ENCODE measurements around the gene ECI1. TPM values are rescaled to one million over a fixed set of nuclear protein-coding genes. Genes with fewer than 3 reads are reported as not detected.

ECI1 gene
- total RNA-seq, 1 experiment from 2014 or later = 71.7 TPM

DNA sequence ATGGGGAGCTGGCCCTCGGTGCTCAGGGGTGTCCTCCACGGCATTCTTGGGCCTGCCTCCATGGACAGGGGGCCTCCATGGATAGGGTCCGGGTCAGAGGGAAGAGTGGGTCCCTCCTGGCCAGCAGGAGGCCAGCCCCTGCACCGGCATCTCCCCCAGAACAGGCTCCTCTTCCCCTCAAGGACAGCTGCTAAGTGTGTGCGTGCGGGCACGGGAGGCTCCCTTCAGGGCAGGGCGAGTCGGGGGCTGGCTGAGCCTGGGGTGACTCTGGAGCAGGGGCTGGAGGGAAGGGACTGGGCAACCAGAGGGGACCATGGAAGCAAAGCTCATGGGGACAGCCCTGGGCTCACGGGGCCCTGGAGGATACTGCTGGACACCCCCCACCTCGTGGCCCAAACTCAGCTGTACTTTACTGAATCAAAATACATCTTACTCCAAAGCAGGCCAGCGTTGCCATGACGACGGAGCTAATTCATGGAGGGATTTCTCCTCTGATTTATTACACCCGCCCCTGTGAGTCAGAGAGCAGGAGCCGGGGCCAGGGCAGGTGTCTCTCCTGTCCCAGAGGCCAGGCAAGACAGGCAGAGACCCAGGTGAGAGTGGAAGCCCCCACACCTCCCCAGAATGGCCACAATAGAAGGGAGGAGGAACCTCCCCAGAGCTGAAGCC, 57.1 kb downstream of the ECI1 start:
- no peaks in the 10 kb centered on the region for H3K36me3 ChIP-seq (ENCODE audit: low read depth, low read length)
- no peaks in the 10 kb centered on the region for H3K79me2 ChIP-seq (ENCODE audit: low read length)
- peak; percentile 11; the same call in 1 of the 2 replicates for ATAC-seq
- H3K4me3 ChIP-seq (ENCODE audit: low read length) = no peak overlapping the region
- H3K9me3 ChIP-seq (ENCODE audit: low read length) = no peaks in the 10 kb centered on the region
- POLR2A ChIA-PET (ENCODE audit: unreplicated experiment) = interaction anchor here (0.5 kb wide), 1 partner anchor 57 kb away, joined by 8 read pairs; the partner anchor contains the start of gene ECI1
- H3K4me2 ChIP-seq (ENCODE audit: low read length) = no peak overlapping the region; the same call in 1 of the 2 replicates
- peaks cover 12% of the 10 kb centered on the region; the same call in 1 of the 2 replicates for H3K4me1 ChIP-seq (ENCODE audit: insufficient read depth, low read length)
- H3K9ac ChIP-seq (ENCODE audit: low read length) = no peak overlapping the region
- CTCF ChIA-PET = interaction anchor here (0.5 to 1.4 kb wide), 5 partner anchors 32 to 72 kb away, joined by 3 to 18 read pairs (median 3); partner anchors contain the start of gene ECI1
- intact Hi-C loops (cut with micrococcal nuclease) = no loop called here
- TF ChIP-seq EZH2phosphoT487 (IDR thresholded peaks at IDR 0.05; ENCODE audit: borderline replicate concordance, low read length) (no peak), EZH2 (IDR thresholded peaks at IDR 0.05; ENCODE audit: low read length, unreplicated experiment) (no peak), CTCF (conservative IDR thresholded peaks at IDR 0.05; ENCODE audit: low read depth, low read length) (no peak)
- no peaks in the 10 kb centered on the region for H3K27me3 ChIP-seq (ENCODE audit: low read length)
- H3K9me2 ChIP-seq (replicated peaks; ENCODE audit: low read length) = no peaks in the 10 kb centered on the region
- peak; percentile 56 for DNase-seq
- no TSS peak for BruUV-seq (replicated peaks)
- no peaks in the 10 kb centered on the region for H4K20me1 ChIP-seq (ENCODE audit: low read length)
- no peaks in the 10 kb centered on the region for H3F3A ChIP-seq (ENCODE audit: low read length, unreplicated experiment)
- no peak overlapping the region for H2AFZ ChIP-seq (ENCODE audit: low read length)
- no peak overlapping the region for H3K27ac ChIP-seq (ENCODE audit: low read length)

DNA sequence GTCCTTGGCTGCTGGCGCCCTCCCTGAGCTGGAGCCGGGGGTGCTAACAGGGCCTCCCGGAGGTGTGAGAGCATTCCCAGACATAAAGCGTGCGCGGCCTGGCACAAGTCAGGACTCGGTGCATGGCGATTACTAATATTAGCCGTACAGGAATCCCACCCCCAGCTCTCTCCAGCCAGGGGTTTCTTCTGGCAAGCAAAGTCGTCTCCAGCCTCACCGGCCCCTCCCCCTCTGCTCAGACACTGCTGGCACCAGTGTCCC, 60.0 kb downstream of the ECI1 start:
- ATAC-seq (no peak), DNase-seq (no peak)
- H3K4me3 ChIP-seq (ENCODE audit: low read length) = no peak overlapping the region
- no peak overlapping the region for H3K27ac ChIP-seq (ENCODE audit: low read length)
- ChIA-PET POLR2A (ENCODE audit: unreplicated experiment) (no interaction called here), CTCF (no interaction called here)
- no peak overlapping the region for H3K4me2 ChIP-seq (ENCODE audit: low read length)
- H3K4me1 ChIP-seq (ENCODE audit: insufficient read depth, low read length) = peaks cover 12% of the 10 kb centered on the region; the same call in 1 of the 2 replicates
- H4K20me1 ChIP-seq (ENCODE audit: low read length) = no peaks in the 10 kb centered on the region
- no TSS peak for BruUV-seq (replicated peaks)
- no peaks in the 10 kb centered on the region for H3K27me3 ChIP-seq (ENCODE audit: low read length)
- no peaks in the 10 kb centered on the region for H3K9me3 ChIP-seq (ENCODE audit: low read length)
- TF ChIP-seq EZH2 (IDR thresholded peaks at IDR 0.05; ENCODE audit: low read length, unreplicated experiment) (no peak), CTCF (conservative IDR thresholded peaks at IDR 0.05; ENCODE audit: low read depth, low read length) (no peak)
- H3K9me2 ChIP-seq (replicated peaks; ENCODE audit: low read length) = no peaks in the 10 kb centered on the region
- no peaks in the 10 kb centered on the region for H3K36me3 ChIP-seq (ENCODE audit: low read depth, low read length)
- no peak overlapping the region for H2AFZ ChIP-seq (ENCODE audit: low read length)
- intact Hi-C loops (cut with micrococcal nuclease) = no loop called here
- H3F3A ChIP-seq (ENCODE audit: low read length, unreplicated experiment) = no peaks in the 10 kb centered on the region
- H3K79me2 ChIP-seq (ENCODE audit: low read length) = no peaks in the 10 kb centered on the region
- H3K9ac ChIP-seq (ENCODE audit: low read length) = no peak overlapping the region

DNA sequence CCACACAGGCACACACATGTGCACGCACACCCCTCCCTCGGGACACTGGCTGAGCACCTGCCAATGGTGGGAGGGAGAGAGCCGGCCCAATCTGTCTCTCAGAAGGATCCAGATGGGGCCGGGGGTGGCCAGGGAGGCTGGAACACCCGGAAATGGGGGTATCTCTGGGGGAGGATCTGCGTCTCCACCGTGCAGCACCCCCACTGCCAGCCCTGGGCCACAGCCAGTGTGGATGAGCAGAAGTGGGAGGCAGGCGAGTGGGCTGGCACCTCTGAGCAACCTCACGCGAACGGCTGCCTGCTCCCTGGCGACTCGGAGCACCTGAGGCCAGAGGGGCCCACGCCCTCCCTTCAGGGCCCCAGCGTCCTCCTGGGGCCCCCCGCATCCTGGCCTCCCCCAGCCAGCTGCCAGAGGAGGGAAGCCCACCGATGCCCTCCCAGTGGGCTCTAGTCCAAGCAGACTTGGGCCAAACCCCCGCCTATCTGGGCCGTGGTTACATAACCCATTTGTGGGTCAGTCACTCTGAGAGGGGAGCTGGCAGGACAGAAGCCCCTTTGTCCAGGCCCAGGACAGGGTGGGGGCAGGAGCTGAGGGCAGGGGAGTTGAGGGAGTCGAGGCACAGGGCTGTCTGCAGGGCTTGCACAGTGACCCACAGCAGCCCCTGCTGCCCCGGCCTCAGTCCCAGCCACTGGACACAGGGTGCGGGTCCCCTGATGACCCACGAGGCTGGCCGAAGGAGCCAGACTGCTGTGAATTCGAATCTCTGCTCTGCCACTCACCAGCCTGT, 60.5 kb downstream of the ECI1 start:
- Histone ChIP-seq H3K79me2 (ENCODE audit: low read length) (no peaks in the 10 kb centered on the region), H3K9me3 (ENCODE audit: low read length) (no peaks in the 10 kb centered on the region), H3K27ac (ENCODE audit: low read length) (no peak overlapping the region), H3F3A (ENCODE audit: low read length, unreplicated experiment) (no peaks in the 10 kb centered on the region), H3K9me2 (replicated peaks; ENCODE audit: low read length) (no peaks in the 10 kb centered on the region), H3K4me2 (ENCODE audit: low read length) (no peak overlapping the region), H4K20me1 (ENCODE audit: low read length) (no peaks in the 10 kb centered on the region), H3K9ac (ENCODE audit: low read length) (no peak overlapping the region), H3K4me3 (ENCODE audit: low read length) (no peak overlapping the region), H2AFZ (ENCODE audit: low read length) (no peak overlapping the region), H3K36me3 (ENCODE audit: low read depth, low read length) (no peaks in the 10 kb centered on the region), H3K27me3 (ENCODE audit: low read length) (no peaks in the 10 kb centered on the region), H3K4me1 (ENCODE audit: insufficient read depth, low read length) (peaks cover 12% of the 10 kb centered on the region; the same call in 1 of the 2 replicates)
- TF ChIP-seq EZH2phosphoT487 (IDR thresholded peaks at IDR 0.05; ENCODE audit: borderline replicate concordance, low read length) (no peak), CTCF (conservative IDR thresholded peaks at IDR 0.05; ENCODE audit: low read depth, low read length) (no peak)
- intact Hi-C loops (cut with micrococcal nuclease) = no loop called here
- ATAC-seq (no peak), DNase-seq (no peak)
- CTCF ChIA-PET = no interaction called here
- POLR2A ChIA-PET (ENCODE audit: unreplicated experiment) = no interaction called here
- BruUV-seq (replicated peaks) = no TSS peak
